GM20000 (cell line): ENCODE measurements around the gene TYK2.

Source experiments
- DNase-seq: peaks from one replicate; pipeline ENCODE4 v3.0.0; 2012; ENCODE audit warnings: low spot score
- TF ChIP-seq, protein P1 (sequence below): IDR thresholded peaks from 2 replicates; pipeline ENCODE4 v1.5.1; 2012; ENCODE audit warnings: mild to moderate bottlenecking, control low read depth; ENCODE audit errors: extremely low read depth, missing control alignments

TYK2 gene

DNA sequence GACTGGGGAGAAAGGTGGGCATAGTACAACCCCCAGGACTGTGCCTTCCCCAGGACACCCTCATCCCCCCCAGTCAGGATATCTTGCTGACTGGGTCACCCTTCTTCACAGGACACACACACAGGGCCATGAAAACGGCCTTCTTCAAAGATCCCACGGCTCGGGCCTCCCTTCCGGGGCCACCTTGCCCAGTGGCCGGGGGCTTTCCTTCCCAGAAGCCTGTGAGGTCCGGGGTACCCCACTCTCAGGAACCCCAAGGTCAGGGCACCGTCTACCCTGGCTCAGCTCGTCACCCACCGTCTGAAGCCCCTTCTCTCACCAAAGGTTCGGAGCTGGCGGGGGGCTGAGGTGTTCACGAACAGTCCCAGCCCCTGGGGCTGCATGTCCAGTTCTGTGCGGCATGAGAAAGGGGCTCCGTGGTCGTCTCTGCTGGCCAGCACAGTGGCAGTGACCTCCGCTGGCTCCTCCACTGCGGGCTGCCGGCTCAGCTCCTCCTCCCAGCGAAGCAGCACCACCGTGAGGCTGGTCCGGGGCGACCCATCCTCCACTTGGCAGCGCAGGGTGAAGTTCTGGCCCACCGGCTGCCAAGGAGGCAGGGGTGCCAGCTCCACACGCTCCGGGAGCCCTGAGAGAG is 44.9 kb downstream of the TYK2 start:
- no peak for DNase-seq
- TF ChIP-seq, protein P1, sequence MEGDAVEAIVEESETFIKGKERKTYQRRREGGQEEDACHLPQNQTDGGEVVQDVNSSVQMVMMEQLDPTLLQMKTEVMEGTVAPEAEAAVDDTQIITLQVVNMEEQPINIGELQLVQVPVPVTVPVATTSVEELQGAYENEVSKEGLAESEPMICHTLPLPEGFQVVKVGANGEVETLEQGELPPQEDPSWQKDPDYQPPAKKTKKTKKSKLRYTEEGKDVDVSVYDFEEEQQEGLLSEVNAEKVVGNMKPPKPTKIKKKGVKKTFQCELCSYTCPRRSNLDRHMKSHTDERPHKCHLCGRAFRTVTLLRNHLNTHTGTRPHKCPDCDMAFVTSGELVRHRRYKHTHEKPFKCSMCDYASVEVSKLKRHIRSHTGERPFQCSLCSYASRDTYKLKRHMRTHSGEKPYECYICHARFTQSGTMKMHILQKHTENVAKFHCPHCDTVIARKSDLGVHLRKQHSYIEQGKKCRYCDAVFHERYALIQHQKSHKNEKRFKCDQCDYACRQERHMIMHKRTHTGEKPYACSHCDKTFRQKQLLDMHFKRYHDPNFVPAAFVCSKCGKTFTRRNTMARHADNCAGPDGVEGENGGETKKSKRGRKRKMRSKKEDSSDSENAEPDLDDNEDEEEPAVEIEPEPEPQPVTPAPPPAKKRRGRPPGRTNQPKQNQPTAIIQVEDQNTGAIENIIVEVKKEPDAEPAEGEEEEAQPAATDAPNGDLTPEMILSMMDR: no peak

DNA sequence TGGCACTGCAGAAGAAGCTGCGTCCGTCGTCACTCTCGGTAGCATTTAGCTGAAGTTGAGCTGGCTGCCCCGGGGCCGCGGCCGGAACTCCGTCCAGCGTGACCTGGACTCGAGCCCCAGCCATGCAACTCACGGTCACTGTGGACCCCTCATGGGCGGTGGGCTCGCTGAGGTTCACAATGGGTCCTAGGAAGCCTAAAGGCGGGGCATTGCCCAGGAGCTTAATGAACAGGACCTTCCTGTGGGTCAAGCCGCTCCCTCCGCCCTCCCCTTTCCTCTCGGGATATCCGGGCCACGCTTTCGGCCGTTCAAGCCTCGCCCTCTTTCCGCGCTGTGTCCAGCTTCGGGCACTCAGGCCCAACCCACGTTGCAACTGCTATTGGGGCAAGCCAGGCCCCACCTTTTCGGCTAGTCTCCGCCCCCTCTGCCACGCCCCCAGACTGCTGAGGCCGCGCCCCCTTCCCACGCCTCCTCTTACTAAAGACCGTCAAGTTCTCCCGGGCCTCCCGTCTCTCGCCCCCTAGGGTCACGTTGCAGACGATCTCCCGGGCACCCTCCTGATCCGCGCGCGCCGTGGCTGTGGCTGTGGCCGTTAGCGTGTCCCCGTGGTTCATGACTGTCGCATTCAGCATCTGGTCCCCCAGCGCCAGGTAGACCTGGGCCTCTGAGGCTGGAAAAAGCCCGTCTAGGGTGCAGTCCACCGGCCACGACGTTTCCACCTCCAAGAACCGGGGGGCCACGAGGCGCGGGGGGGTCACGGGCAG is 45.6 kb downstream of the TYK2 start:
- TF ChIP-seq, protein P1: no peak
- no peak for DNase-seq

- DNase-seq: no peak
- TF ChIP-seq, protein P1: no peak
Measured at GRCh38 chr19:10333758-10334587, 46.4 kb downstream of the TYK2 start.

- TF ChIP-seq, protein P1: no peak
- peak; percentile 99 for DNase-seq
Measured at GRCh38 chr19:10332965-10333757, 47.2 kb downstream of the TYK2 start, which contains the start of gene RAVER1. Gene RAVER1 (minus strand): TSS chr19:10333529. CDS start chr19:10333507, 22 bp downstream.

DNA sequence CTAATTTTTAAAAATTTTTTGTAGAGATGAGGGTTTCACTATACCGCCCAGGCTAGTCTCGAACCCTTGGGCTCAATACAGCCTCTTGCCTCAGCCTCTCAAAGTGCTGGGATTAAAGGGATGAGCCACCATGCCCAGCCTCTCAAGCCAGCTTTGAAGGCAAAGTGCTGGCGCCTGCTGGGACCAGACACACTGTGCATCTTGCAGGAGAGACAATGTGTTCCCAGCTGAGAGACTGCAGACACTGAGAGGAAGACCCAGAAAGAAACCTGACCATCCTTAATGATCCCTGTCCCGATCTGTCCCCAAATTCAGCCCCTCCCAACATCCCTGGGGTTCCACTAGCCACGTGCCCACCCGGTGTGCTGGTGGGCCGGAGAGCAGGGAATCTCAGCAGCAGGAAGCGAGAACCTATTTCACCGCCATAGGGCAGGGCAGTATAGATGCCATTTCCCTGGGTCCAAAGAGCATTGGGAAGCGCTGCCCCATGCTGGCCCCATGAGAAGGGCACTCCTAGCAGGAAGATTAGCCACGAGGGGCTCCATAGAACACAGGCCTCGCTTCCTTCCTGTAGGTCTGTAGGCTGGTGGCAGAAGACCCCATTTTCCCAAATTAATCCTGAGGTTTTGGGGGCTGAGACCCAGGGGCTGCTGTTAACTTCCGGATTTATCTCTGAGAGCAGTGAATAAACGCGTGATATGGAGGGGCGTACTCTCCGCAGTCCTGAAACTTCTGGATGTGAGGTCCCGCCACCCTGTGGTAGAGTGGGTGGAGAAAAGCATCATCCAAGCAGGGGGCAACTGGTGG is 48.0 kb downstream of the TYK2 start:
- TF ChIP-seq, protein P1: no peak
- no peak for DNase-seq

GRCh38 chr19:10329555-10329954 is 50.8 kb downstream of the TYK2 start:
- TF ChIP-seq, protein P1: no peak
- no peak for DNase-seq
